Sigmoid colon (tissue), 4 donors: ENCODE results near the gene ABCC4.

ENCODE experiments used
- CTCF ChIP-seq, 4 experiments: fragments of 450-650 bp in 3 of 4; fragments of 200-600 bp in 1 of 4; IDR thresholded peaks; one replicate each; pipeline ENCODE4 v1.5.1; 2016 to 2019; ENCODE audit warnings: antibody characterized with exemption in 4 of 4, mild to moderate bottlenecking in 3 of 4, moderate library complexity in 2 of 4
- POLR2AphosphoS5 ChIP-seq, 4 donors: sonication (generic); formaldehyde crosslinking; IDR thresholded peaks; one replicate each; pipeline ENCODE4 v1.6.1; 2017; ENCODE audit warnings: antibody characterized with exemption in 4 of 4

- TF ChIP-seq CTCF (IDR thresholded peaks at IDR 0.05): no peak
- TF ChIP-seq POLR2AphosphoS5 (IDR thresholded peaks at IDR 0.05): no peak
Observed at GRCh38 chr13:95226932-95227695, 74.1 kb downstream of the ABCC4 start.
